Measurements from ENCODE around the gene GH2. TPM values are rescaled to one million over a fixed set of nuclear protein-coding genes. Genes with fewer than 3 reads are reported as not detected.

GH2 gene
- total and polyA plus RNA-seq, 2 donors from 2014 or later, result not detected

DNA sequence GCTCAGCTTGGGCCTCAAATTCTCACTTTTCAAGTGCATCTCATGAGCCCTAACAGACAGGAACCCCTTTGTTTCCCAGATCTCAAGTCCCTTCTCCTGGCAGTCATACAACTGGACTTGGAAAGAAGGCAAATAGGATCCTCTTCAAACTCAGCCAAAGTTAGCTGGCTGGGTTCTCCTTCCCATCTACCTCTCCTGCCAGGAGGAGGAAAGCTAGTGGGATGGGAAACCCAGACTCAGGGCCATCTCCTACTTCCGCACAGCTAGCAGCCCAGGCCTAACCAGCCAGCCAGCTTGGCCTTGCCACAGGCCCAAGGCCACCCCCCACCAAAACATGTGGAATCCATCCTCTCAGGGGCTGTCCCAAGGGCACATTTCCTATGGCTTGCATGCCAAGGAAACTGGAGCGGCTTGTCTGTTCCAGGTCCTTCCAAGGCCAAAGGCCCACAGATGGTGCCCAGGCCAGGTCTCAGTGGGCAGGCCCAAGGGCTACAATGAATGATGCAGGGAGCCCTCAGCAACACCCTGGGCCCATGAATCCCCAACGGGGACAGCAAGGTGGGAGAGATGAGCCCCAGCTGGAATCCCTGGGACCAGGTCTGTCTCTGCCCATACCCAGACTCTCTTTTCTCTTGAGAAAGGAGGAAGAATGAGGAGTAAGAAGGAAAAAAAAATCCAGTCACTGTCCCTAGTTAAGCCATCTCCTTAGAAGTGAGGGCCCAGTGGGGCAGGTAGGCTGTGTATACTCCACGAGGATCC lies 41.0 kb downstream of the GH2 start:
- TF ChIP-seq, protein P1, sequence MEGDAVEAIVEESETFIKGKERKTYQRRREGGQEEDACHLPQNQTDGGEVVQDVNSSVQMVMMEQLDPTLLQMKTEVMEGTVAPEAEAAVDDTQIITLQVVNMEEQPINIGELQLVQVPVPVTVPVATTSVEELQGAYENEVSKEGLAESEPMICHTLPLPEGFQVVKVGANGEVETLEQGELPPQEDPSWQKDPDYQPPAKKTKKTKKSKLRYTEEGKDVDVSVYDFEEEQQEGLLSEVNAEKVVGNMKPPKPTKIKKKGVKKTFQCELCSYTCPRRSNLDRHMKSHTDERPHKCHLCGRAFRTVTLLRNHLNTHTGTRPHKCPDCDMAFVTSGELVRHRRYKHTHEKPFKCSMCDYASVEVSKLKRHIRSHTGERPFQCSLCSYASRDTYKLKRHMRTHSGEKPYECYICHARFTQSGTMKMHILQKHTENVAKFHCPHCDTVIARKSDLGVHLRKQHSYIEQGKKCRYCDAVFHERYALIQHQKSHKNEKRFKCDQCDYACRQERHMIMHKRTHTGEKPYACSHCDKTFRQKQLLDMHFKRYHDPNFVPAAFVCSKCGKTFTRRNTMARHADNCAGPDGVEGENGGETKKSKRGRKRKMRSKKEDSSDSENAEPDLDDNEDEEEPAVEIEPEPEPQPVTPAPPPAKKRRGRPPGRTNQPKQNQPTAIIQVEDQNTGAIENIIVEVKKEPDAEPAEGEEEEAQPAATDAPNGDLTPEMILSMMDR (IDR thresholded peaks at IDR 0.05; ENCODE audit: borderline replicate concordance, extremely low read depth, insufficient read depth), result no peak
- DNase-seq (peak in 1 of 5 donors; percentile 75), FAIRE-seq (no peak)
- H3K4me1 ChIP-seq (ENCODE audit: control insufficient read depth in 2 of 3, insufficient read depth in 2 of 3, low read depth in 1 of 3, low read length in 3 of 3), result peaks cover 4 to 32% (median 21%) of the 10 kb centered on the region in 3 donors
- H3K4me3 ChIP-seq (ENCODE audit: low read length in 3 of 3), result peak overlapping the region; percentile 74 to 90 (median 77)
- no peaks in the 10 kb centered on the region for H3K9me3 ChIP-seq (ENCODE audit: control insufficient read depth in 2 of 3, insufficient read depth in 1 of 3, low read length in 3 of 3)
- peaks cover 0 to 3% (median 2%) of the 10 kb centered on the region in 3 donors for H3K36me3 ChIP-seq (ENCODE audit: control insufficient read depth in 2 of 3, insufficient read depth in 3 of 3, low read length in 3 of 3)
- no peaks in the 10 kb centered on the region for H3K27me3 ChIP-seq (ENCODE audit: control insufficient read depth, insufficient read depth, low read length)
- intact Hi-C loops (cut with DNase I), result no loop called here
- peak overlapping the region in 2 of 3 donors; percentile 76 to 94 for H3K9ac ChIP-seq (ENCODE audit: low read length in 3 of 3)
- H3K27ac ChIP-seq (ENCODE audit: low read depth in 2 of 2, low read length in 2 of 2), result peak overlapping the region in 1 of 2 donors; percentile 66

DNA sequence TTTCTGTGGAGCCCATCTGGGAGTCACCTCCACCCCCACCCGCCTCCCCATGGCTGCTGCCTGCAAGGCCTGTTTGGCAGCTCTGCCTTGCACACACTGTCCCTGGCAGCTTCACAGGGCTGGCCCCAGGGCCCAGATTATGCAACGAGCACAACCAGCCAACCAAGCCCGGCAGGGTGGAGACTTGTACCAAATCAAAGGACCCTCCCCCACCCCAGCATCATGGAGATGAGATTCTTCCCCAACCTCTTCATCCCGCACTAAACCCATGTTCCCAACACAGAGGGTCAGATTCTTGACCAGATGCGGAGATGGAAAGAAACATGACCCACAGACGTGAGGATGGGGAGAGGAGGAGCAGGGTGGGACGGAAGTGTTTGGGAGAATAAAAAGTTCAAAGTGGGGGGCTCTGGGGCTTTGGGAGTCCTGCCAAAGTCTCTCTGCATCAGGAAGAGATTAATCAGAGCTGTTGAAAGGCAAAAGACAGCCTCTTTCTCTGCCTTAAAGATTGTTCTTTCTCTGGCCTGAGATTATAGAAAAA lies 43.0 kb downstream of the GH2 start:
- DNase-seq, result peak in 4 of 5 donors; percentile 42 to 97 (median 66)
- intact Hi-C loops (cut with DNase I), result no loop called here

DNA sequence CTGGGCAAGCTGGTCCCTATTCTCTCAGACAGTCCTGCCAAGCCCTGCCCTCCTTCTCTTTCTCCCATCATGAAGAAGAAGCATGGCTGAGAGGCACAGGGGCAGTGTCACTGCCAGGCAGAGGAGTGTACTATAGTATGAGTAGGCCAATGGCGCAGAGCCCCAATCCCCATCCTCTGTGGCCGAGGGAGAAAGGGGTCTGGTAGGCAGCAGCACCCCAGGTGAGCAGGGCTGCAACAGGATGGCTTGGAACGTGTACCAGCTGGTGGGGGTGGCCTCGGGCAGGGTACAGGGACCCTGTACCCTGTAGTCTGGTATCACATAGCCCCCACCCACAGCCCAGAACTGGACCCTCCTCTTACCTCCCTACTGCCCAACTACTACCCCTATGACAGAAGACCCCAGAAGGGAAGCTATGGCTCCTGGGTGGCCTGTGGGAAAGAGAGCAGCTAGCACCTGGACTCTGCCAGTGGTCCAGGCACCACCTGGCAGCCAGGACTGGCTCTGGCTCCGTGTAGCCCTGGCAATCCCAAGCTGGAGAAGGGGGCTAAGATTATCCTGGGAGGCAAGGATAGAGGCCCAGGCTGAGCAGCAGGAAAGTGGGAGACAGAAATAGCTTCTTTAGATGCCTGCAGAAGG lies 43.7 kb downstream of the GH2 start:
- H3K4me3 ChIP-seq (ENCODE audit: low read length in 3 of 3), result no peak overlapping the region
- peak in 1 of 5 donors; percentile 69 for DNase-seq
- H3K27ac ChIP-seq (ENCODE audit: low read depth in 2 of 2, low read length in 2 of 2), result peak overlapping the region in 1 of 2 donors; percentile 20
- H3K9ac ChIP-seq (ENCODE audit: low read length in 3 of 3), result peak overlapping the region in 1 of 3 donors; percentile 1
- H3K36me3 ChIP-seq (ENCODE audit: control insufficient read depth in 2 of 3, insufficient read depth in 3 of 3, low read length in 3 of 3), result peaks cover 0 to 24% (median 18%) of the 10 kb centered on the region in 3 donors
- no peaks in the 10 kb centered on the region for H3K27me3 ChIP-seq (ENCODE audit: control insufficient read depth, insufficient read depth, low read length)
- no peak for FAIRE-seq
- intact Hi-C loops (cut with DNase I), result no loop called here
- peaks cover 0 to 32% (median 21%) of the 10 kb centered on the region in 3 donors for H3K4me1 ChIP-seq (ENCODE audit: control insufficient read depth in 2 of 3, insufficient read depth in 2 of 3, low read depth in 1 of 3, low read length in 3 of 3)
- H3K9me3 ChIP-seq (ENCODE audit: control insufficient read depth in 2 of 3, insufficient read depth in 1 of 3, low read length in 3 of 3), result no peaks in the 10 kb centered on the region
- TF ChIP-seq, protein P1 (IDR thresholded peaks at IDR 0.05; ENCODE audit: borderline replicate concordance, extremely low read depth, insufficient read depth), result no peak

More for the DNA sequence above, 43.0 kb downstream of the GH2 start:
- TF ChIP-seq, protein P1 (IDR thresholded peaks at IDR 0.05; ENCODE audit: borderline replicate concordance, extremely low read depth, insufficient read depth), result no peak
- FAIRE-seq, result no peak
- no peak overlapping the region for H3K4me3 ChIP-seq (ENCODE audit: low read length in 3 of 3)
- H3K27me3 ChIP-seq (ENCODE audit: control insufficient read depth, insufficient read depth, low read length), result no peaks in the 10 kb centered on the region
- peak overlapping the region; percentile 3 to 55 for H3K27ac ChIP-seq (ENCODE audit: low read depth in 2 of 2, low read length in 2 of 2)
- H3K4me1 ChIP-seq (ENCODE audit: control insufficient read depth in 2 of 3, insufficient read depth in 2 of 3, low read depth in 1 of 3, low read length in 3 of 3), result peaks cover 2 to 32% (median 21%) of the 10 kb centered on the region in 3 donors
- no peaks in the 10 kb centered on the region for H3K9me3 ChIP-seq (ENCODE audit: control insufficient read depth in 2 of 3, insufficient read depth in 1 of 3, low read length in 3 of 3)
- H3K9ac ChIP-seq (ENCODE audit: low read length in 3 of 3), result peak overlapping the region in 1 of 3 donors; percentile 1
- H3K36me3 ChIP-seq (ENCODE audit: control insufficient read depth in 2 of 3, insufficient read depth in 3 of 3, low read length in 3 of 3), result peaks cover 0 to 19% (median 13%) of the 10 kb centered on the region in 3 donors
